AG10803 (cell line): ENCODE data around the gene FNIP1.

ENCODE experiments used
- DNase-seq: peaks from one replicate; pipeline ENCODE4 v3.0.0; 2010; ENCODE audit warnings: low read depth
- H3K4me3 ChIP-seq: 2 replicates; pipeline ENCODE4 v1.5.1; 2011; ENCODE audit warnings: mild to moderate bottlenecking, low read length, control low read depth
- CTCF ChIP-seq: conservative IDR thresholded peaks from 2 replicates; pipeline ENCODE4 v1.5.1; 2011; ENCODE audit warnings: mild to moderate bottlenecking, low read length, control low read depth, inconsistent platforms

FNIP1 gene

GRCh38 chr5:131671994-131672655, 124.7 kb downstream of the FNIP1 start:
- no peak overlapping the region; the same call in 1 of the 2 replicates for H3K4me3 ChIP-seq
- no peak for TF ChIP-seq CTCF
- DNase-seq = peak; percentile 98

- no peak for TF ChIP-seq CTCF
- no peak overlapping the region for H3K4me3 ChIP-seq
- DNase-seq = no peak
Measured at GRCh38 chr5:131671409-131671808, 125.4 kb downstream of the FNIP1 start.

- H3K4me3 ChIP-seq = no peak overlapping the region
- TF ChIP-seq CTCF = no peak
- DNase-seq = no peak
Measured at GRCh38 chr5:131664929-131665328, 131.9 kb downstream of the FNIP1 start.

- TF ChIP-seq CTCF = no peak
- peak; percentile 27 for DNase-seq
Measured at GRCh38 chr5:131661933-131662332, 134.9 kb downstream of the FNIP1 start.

GRCh38 chr5:131659841-131660240, 137.0 kb downstream of the FNIP1 start:
- TF ChIP-seq CTCF = no peak
- no peak for DNase-seq
- no peak overlapping the region for H3K4me3 ChIP-seq

More at GRCh38 chr5:131661933-131662332, 134.9 kb downstream of the FNIP1 start:
- no peak overlapping the region for H3K4me3 ChIP-seq

GRCh38 chr5:131659290-131659689, 137.5 kb downstream of the FNIP1 start:
- DNase-seq = no peak
- no peak for TF ChIP-seq CTCF
- H3K4me3 ChIP-seq = no peak overlapping the region

- no peak for DNase-seq
- H3K4me3 ChIP-seq = no peak overlapping the region
- no peak for TF ChIP-seq CTCF
Measured at GRCh38 chr5:131654776-131655175, 142.0 kb downstream of the FNIP1 start.
